ENCODE measurements around the gene SLC24A3.
"Not testable (repeated sequence)": the region's sequence is repeated elsewhere in the genome, so short reads cannot be mapped to it uniquely, and the experiment has no call there.

The SLC24A3 gene

GRCh38 chr20:19619904-19620430 lies 407.5 kb downstream of the SLC24A3 start:
- DNase-seq (ENCODE audit: low read depth in 3 of 3, low spot score in 1 of 3), result no peak

DNA sequence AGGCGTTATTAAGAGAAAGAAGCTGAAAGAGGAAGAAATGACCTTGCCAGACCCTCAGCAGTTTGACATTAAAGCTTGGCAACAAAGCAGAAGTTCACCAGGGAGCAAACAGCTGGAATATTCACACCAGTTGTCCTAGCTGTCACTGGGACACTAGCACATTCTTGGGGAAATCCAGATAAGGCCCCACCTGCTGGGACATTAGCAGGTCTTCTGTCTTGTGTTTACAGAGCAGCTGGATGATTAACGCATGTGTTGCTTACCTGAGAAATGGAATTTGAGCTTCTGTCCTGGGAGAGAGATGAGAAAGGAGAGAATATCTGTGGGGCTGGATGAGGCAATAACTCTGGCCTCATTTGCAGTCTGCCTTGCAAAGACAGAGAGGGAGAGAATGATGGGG lies 408.0 kb downstream of the SLC24A3 start:
- DNase-seq (ENCODE audit: low read depth in 3 of 3, low spot score in 1 of 3), result no peak

DNA sequence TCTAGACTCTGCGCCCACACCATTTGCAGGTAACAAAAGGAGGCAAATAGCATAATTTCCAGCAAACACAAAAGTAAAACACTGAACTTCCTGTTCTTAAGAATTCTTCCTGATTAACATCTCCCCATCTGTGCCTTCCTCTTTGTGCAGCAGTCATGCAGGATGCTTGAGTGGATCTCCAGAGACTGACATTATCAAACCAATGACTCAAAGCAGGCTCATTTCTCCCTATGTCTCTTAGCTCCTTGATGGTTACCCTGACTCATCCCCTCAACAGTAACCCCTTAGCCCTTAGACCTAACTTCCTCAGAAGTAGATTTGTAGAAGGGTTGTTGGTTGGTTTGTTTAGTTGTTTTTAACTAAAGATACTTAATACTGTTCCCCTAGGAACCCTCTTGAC lies 408.6 kb downstream of the SLC24A3 start:
- DNase-seq (ENCODE audit: low read depth in 3 of 3, low spot score in 1 of 3), result no peak

DNA sequence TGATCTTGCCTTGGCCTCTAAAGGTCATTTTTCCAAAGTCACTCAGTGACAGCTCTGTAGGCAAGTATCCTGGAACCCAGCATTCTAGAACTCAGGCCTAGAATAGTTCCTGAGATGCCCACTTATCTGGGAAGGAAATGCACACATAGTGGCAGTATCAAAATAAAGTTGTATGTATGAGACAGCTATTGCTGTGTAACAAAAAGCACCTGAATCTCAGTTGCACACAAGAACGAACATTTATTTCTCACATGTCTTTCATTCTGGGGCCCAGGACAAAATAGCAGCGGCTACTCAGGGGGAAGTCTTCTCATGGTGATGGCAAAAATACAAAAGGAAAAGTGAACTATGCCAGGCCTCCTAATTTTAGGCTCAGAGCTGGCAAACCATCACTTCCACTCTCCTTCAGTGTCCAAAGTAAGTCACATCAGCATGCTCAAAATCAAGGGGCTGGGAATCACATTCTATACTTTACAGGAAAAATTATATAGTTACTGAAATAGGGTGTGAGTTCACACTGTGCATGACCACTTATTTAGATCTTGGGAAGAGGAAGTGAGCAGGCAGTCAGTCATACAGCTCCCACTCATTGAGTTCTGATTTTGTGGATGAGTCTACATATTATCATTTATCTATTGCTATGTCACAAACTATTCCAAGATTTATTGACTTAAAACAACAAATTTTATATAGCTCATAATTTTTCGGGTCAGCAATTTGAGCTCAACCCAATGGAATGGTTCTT lies 412.0 kb downstream of the SLC24A3 start:
- no peak for DNase-seq (ENCODE audit: low read depth in 3 of 3, low spot score in 1 of 3)

DNA sequence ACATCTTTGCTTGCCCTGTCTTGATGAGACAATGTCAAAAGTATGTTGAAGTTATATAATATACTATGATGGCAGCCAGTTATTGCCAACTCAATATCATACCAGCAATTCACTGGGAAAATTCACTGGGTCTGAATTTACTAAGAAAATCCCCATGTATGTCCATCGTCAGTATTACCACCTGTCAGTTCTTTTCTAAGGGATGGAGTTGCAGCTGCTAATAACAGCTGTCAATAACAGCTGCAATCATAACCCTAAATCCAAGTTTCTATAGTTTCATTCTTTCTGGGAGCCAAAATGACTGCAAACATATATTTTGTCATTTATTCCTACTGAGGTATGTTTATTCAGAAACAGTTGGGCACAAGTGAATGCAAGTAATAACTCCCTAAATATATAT lies 413.0 kb downstream of the SLC24A3 start:
- DNase-seq (ENCODE audit: low read depth in 3 of 3, low spot score in 1 of 3), result no peak

GRCh38 chr20:19626896-19627295 lies 414.5 kb downstream of the SLC24A3 start:
- no peak for DNase-seq (ENCODE audit: low read depth in 3 of 3, low spot score in 1 of 3)

DNA sequence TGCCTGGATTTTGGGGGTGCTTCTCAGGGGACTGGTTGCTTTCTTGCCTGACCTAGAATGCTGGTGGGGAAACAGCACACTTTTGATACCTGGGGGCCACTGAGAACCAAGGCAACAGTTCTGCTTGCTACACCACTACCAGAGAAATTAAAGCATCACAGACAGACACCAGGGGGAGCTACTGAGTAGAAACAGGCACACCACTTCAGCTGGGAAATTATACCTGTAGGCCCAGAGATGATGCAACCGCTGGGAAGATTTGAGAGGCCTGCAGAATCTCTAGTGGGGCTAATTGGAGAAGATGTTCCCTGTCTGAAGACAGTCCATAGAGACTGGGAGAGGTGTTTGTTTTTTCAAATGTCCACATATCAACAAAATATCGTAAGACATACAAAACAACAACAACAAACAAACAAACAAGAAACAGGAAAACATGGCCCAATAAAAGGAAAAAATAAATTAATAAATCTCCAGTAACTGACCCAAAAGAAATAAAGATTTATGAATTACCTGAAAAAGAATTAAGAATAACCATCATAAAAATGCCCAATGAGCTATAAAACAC lies 416.2 kb downstream of the SLC24A3 start:
- no peak for DNase-seq (ENCODE audit: low read depth in 3 of 3, low spot score in 1 of 3)

- no peak for DNase-seq (ENCODE audit: low read depth in 3 of 3, low spot score in 1 of 3)
These were observed 419.0 kb downstream of the SLC24A3 start for GRCh38 chr20:19631410-19631809.

DNA sequence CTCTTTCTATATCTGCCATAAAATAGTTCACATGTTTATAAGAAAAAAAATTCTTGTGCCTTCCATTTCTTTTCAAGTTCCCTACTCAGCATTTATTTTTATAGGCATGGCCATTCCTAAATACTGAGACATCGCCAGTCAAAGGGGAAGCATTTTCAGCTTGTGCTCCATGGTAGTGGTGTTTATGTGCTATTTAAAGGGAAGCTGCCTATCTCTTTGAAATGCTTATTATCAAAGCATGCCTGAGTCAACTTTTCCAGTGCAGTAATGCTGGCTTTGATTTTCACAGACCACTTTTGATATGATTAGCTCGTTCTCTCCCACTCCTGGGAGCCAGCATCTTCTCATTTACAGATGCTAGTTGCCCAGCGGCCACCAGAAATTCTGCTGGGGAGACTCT lies 421.5 kb downstream of the SLC24A3 start:
- DNase-seq (ENCODE audit: low read depth in 3 of 3, low spot score in 1 of 3), result no peak

- DNase-seq (ENCODE audit: low read depth in 3 of 3, low spot score in 1 of 3), result not testable (repeated sequence)
These were observed 427.1 kb downstream of the SLC24A3 start for GRCh38 chr20:19639471-19640045.

- DNase-seq (ENCODE audit: low read depth in 3 of 3, low spot score in 1 of 3), result no peak
These were observed 430.4 kb downstream of the SLC24A3 start for GRCh38 chr20:19642860-19643259.

- no peak for DNase-seq (ENCODE audit: low read depth in 3 of 3, low spot score in 1 of 3)
These were observed 431.6 kb downstream of the SLC24A3 start for GRCh38 chr20:19644085-19644484.

DNA sequence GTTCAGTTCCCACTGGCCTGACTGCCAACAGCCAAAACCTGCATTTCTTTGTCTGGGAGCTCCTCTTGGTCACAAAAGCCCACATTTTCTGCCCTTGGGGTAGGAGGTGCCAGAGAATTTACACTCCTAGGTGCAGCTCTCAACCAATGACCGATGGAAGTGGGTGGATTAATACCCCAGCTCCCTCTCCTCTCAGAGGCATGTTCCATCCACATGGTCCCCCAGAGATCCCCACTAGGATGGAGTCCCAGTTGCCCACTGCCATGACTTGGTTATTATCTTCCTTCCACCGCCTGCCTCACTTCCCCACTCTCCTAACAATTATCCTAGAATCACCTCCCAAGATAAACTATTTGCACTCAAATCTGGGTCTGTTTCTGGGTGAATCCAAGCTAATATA lies 434.5 kb downstream of the SLC24A3 start:
- DNase-seq (ENCODE audit: low read depth in 3 of 3, low spot score in 1 of 3), result no peak

DNA sequence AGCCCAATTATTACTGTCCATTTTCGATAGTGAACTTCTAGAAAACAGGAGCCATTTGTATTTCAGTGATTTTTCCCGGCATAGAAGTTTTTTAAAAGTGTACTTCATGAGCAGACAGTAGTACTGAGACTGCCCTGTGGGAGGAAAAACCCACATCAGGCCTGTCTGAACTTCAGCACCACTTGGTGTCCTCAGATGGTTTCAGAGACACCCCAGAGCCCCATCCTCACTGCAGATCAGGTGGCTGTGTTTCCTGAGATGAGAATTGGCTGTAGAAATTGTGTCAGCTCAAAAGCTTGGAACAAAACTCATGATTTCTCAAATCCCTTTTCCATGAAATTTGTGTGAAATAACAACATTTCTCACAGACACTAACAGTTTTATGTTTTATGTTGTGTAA lies 435.6 kb downstream of the SLC24A3 start:
- no peak for DNase-seq (ENCODE audit: low read depth in 3 of 3, low spot score in 1 of 3)

- DNase-seq (ENCODE audit: low read depth in 3 of 3, low spot score in 1 of 3), result no peak
These were observed 436.6 kb downstream of the SLC24A3 start for GRCh38 chr20:19649041-19649440.

GRCh38 chr20:19652591-19653026 lies 440.2 kb downstream of the SLC24A3 start:
- DNase-seq (ENCODE audit: low read depth in 3 of 3, low spot score in 1 of 3), result no peak

- no peak for DNase-seq (ENCODE audit: low read depth in 3 of 3, low spot score in 1 of 3)
These were observed 440.9 kb downstream of the SLC24A3 start for GRCh38 chr20:19653327-19653726.

- no peak for DNase-seq (ENCODE audit: low read depth in 3 of 3, low spot score in 1 of 3)
These were observed 442.5 kb downstream of the SLC24A3 start for GRCh38 chr20:19654921-19655320.

DNA sequence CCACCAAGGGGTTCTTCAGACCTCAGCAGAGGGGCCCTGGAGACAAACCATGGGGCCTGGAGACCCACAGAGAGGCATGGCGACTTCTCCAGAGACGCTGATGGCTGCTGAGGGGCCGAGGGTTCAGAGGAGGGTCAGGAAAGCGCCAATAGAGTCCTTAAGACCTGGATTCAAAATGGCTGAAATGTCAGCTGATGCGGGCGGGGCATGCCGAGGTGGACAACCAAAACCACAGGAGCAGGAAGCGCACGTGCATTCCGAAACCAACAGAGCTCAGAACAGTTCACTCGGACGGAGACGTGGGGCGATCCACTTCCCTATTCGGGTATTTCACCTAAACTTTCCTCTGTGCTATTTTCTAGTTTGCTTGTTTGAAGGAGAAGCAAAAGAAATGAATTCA lies 445.7 kb downstream of the SLC24A3 start:
- no peak for DNase-seq (ENCODE audit: low read depth in 3 of 3, low spot score in 1 of 3)

GRCh38 chr20:19659448-19659847 lies 447.0 kb downstream of the SLC24A3 start:
- no peak for DNase-seq (ENCODE audit: low read depth in 3 of 3, low spot score in 1 of 3)

GRCh38 chr20:19660808-19661378 lies 448.5 kb downstream of the SLC24A3 start:
- no peak for DNase-seq (ENCODE audit: low read depth in 3 of 3, low spot score in 1 of 3)
